ENCODE measurements around the gene RBM47.
"Not testable (repeated sequence)": the region's sequence is repeated elsewhere in the genome, so short reads cannot be mapped to it uniquely, and the experiment has no call there.

RBM47 gene

DNA sequence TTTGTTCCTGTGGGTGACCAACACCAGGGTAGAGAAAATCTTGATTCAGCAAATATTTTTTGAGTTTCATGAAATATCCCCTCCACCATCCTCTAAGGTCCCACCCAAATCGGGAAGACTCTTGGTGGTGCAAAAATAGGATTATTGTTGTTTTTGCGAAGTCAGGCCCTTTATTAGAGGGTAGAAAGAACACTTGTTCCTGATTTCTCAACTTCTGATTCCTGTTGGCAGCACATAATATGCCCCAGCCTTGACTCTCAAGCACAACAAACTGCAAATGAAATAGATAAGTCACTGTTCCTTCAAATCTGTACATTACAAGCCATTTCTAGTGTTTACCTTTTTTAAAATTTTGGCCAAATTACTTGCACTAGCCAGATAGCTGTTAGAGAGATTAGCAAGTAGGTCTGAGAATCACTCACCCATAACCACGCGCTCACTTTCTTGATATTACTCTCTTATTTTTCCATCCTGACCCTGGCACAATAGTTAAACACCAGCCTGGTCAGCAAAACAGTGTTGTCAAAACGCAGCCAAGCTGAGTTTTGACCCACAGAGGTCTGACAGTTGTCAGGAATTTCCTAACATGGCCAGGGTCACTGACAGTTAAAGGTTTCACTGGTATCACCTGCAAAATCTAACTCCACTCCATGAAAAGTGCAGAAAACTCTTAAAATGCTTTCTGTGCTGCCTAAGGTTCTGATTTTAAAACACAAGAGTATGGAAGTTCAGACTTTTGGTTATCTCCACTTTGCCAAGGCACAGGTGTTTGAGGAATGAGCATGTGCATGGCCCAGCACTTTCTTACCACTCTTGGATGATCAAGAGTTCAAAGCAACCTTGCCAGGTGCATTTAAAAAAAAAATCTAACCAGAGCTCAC is 69.8 kb downstream of the RBM47 start:
- DNase-seq, result no peak

DNA sequence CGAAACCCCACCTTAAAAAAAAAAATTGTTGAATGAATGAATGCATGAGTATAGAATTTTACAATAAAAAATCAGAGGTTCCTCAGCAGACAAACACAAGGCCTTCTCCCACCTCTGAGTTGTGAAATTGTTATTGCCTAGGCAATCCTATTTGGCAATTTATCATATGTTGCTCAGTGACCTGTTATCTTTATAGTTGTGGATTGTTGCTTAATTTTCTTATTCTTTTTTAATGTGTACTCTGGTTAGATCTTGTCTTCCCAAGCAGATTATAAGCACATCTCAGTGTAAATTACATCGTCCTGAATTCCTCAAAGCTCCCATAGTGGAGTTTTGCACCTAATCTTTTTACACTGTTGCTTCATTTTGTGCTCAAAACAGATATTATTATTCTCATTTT is 71.9 kb downstream of the RBM47 start:
- no peak for DNase-seq

DNA sequence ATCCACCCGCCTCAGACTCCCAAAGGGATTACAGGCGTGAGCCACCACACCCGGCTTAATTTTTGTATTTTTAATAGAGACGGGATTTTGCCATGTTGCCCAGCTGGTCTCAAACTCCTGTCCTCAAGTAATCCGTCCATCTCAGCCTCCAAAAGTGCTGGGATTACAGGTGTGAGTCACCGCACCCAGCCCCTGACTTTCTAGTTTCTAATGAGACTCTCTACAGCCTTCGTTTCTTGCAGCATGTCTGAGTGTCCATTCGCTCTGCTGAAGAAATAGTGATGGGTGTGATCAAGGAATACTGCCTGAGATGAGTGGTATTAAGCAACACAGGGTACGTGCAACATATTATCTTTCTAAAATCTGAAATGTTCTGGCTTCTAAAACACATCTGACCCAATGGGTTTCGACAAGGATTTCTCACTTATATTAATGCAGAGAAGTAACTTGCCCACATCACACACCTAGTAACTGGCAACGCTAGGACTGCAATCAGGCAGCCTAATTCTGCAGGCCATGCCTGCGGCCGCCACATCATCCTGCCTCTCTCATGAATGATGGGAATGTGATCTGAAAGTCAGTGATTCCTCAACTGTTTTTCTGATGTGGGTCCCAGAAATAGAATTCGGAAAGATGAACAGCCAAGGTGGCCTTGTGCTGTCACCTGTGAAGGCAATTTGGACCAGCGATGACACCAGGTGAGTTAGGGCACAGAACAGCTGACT is 74.3 kb downstream of the RBM47 start:
- no peak for DNase-seq

DNA sequence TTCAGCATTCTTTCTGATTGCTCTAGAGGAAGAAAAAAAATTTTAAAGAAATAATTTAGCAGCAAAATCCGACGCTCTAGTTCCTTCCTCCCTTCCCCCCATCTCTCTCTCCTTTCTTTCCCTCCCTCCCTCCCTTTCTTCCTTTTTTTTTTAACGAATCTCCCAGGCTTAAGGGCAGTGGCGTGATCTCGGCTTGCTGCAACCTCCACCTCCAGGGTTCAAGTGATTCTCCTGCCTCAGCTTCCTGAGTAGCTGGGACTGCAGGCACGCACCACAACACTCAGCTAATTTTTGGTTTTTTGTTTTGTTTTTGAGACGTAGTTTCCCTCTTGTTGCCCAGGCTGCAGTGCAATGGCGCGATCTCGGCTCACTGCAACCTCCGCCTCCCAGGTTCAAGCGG is 75.0 kb downstream of the RBM47 start:
- DNase-seq, result not testable (repeated sequence)

DNA sequence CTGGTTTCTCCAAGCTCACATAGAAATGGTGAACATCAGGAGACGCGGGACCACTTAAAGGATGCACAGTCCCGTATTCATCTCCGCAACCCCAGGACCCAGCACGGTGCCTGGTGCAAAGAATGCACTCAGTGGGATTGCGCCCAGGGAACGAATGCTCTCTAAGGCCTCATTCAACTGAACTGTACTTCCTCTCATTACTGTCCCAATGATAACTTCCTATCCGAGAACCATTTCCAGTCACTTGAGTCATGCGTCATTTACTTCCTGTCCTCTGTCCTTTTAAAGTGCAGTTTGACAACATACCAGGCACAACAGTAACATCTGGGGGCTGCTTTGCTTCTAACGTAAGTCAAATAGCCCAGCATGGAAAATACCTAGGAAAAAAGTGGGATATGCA is 75.7 kb downstream of the RBM47 start:
- no peak for DNase-seq

DNA sequence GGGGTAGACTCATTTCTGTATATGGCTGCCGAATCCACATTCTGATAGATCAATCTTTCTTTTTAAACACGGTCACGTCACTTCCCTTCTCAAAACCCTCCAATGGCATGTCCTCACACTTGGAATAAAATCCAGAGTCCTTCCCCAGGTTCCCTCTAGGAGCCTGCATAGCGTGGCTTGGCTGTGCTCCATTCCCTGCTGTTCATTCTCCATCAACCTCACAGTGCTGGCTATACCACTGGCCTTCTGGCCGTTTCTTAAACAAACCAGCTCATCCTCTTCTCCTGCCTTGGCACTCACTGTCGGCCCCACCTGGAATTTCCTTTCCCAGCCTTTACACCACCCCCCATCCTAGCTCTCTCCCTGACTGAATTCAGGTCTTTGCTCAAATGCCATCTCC is 77.1 kb downstream of the RBM47 start:
- no peak for DNase-seq

DNA sequence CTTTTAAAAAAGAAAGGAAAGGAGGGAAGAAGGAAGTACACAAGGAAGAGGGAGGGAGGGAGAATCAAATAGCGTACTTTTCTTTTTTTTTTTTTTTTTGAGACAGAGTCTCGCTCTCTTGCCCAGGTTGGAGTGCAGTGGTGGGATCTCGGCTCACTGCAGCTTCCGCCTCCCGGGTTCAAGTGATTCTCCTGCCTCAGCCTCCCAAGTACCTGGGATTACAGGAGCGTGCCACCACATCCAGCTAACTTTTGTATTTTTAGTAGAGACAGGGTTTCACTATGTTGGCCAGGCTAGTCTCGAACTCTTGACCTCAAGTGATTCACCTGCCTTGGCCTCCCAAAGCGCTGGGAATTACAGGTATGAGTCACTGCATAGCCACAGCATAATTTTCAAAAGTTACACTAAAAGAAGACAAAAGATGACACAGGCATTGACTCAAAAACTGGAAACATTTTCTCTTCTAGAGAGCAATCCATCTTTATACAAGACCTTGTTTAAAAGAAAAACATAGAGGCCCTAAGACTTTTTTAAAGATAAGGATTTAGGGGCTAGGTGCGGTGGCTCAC is 78.0 kb downstream of the RBM47 start:
- DNase-seq, result not testable (repeated sequence)

DNA sequence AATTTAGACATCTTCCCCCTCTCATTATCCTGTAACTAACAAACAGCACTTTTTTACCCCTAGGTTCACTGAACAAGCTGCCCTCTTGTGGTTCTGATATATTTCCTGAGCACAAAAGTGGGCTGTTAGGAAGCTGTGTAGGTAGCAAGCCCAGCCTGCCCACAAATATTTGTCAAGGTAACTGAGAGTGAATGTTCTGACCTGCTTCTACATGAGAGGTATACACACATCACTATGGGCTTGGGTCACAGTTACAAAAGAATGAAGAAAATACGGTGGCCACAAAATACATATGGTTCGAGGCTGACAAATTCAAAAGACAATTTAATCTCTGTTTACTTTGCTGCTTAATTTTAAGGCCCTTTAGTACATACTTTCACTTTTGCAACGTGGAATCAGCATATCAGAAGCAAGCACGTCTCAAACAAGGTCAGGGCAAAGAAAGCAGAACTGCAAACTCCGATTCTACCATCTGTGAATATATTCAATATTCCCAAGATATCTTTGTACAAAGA is 78.7 kb downstream of the RBM47 start:
- DNase-seq, result no peak

DNA sequence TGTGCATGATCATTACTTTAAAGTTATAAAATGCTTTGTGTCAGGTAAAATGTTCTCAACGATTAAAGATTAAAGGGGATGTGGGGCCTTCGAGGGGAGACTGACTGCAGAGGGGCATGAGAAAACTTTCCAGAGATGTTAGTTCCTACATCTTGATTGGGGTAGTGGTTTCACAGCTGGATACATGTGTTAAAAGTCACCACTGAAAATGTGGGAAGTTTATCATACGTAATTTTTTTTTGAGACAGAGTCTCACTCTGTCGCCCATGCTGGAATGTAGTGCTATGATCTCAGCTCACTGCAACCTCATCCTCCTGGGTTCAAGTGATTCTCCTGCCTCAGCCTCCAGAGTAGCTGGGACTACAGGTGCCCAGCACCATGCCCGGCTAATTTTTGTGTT is 79.5 kb downstream of the RBM47 start:
- DNase-seq, result no peak

DNA sequence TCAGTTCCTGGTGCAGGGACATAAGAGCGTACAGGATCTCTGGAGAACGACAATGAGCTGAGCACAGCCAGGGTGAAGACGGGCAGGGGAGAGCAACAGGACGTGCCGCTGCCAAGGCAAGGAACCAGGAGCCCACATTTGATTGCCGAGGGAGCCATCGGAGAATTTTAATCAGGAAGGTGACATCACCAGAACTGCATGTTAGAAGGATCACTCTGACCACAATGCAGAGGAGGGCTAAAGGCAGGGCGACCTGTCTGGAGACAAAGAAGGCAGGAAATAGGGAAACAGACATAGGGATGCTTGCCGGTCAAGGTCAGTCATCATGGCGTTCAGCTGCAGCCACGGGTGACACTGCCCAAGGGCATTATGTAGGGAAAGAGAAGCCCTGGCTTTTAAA is 81.4 kb downstream of the RBM47 start:
- DNase-seq, result no peak

DNA sequence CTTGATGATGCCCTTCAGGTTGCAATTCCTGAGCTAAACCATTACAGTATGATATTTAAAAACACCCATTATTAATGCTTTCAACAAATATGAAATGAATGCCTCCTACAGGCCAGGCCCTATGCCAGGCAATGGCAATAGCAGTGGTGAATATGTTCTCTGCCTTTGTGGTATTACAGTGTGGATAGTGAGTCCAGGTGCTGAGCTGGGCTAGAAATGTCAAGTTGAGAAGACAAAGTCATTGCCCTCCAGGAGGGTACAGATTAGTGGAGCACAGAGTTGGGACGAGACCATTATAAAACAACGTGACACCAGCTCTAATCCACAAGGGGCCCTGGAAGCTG is 81.9 kb downstream of the RBM47 start:
- no peak for DNase-seq

DNA sequence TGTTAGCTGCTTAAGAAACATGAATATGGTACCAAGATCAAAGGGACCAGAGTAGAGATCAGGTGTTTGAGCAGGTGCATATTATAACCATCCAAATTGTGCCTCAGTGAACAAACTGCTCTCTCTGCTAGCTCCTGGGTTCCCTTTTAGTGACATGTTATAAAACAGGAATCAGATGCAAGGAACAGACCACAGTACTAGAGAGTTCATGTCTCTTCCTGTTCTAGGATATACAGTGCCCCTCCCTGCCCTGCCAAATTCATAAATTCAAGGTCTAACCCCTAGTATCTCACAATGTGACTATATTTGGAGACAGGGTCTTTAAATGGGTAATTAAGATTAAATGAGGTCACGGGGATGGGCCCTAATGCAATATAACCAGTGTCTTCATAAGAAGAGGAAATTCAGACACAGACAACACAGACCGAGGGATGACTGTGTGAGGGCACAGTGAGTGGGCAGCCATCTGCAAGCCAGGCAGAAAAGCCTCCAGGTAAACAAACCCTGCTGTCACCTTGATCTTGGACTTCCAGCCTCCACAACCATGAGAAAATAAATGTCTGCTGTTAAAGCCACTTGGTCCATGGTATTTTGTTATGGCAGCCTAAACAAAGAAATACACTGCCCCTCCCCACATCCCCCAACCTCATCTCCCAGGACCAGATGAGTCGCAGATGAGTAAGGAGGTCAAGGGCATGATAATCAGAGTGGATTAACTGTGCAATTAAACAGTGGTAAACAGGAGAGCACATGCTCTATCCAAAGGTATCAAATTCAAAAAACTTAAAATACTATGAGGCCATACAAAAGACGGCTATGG is 82.5 kb downstream of the RBM47 start:
- DNase-seq, result no peak

DNA sequence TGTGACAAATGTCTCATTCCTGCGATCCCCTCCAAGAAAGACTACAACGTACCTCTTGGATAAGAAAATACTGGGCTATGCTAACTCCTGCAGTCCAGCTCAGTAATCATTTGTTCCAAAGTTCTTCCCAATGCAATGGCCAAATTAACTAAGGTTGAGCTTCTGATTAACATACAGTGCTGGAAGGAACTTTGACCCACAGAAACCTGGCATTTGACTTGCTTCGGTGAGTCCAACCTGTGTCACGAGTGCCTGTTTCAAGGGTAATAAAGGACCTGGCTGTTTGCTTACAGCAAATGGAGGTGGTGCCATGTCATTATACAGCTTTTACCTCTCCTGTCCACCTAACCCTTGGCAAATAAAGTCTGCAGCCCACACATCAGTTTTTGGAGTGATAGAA is 83.2 kb downstream of the RBM47 start:
- DNase-seq, result no peak

DNA sequence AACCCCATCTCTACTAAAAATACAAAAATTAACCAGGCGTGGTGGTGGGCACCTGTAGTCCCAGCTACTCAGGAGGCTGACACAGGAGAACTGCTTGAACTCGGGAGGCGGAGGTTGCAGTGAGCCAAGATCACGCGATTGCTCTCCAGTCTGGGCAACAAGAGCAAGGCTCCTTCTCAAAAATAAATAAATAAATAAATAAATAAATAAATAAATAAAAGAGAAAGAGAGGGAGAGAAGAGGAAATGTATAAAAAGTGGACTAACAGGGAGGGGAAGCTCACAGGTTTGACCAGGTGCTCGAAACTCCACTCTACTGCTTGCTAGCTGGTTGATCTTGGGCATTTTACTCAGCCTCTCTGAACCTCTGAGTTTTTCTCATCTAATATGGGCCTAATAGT is 84.2 kb downstream of the RBM47 start:
- DNase-seq, result not testable (repeated sequence)

DNA sequence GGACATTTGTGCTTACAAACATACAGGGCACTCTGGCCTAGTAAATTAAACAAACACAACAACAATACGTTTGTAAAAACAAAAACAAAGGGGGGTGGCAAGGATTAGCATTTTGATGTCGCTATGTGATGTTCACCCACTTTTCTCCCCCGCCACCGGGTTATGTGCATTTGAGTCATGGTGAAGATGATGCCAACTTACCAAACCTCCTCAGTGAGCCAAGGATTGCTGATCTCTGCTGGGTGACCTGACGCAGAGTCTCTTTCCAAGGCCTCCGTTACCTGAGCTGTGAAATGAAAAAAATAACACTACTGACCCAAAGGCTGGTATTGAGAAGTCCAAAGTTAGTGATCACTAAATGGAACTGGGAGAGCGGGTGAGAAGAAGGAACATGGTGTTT is 85.4 kb downstream of the RBM47 start:
- no peak for DNase-seq

DNA sequence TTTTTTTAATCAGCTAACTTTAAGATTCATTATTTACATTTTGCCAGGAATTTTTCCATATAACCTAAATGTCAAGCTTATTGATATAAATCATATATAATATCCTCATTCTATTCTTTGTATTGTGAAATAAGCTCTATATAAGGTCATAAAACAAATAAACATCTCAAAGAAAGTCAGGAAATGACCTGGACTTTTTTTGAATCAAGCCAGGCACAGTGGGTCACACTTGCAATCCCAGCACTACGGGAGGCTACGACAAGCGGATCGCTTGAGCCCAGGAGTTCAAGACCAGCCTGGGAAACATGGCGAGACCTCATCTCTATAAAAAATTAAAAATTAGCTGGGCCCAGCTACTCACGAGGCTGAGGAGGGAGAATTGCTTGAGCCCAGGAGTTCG is 88.9 kb downstream of the RBM47 start:
- no peak for DNase-seq

DNA sequence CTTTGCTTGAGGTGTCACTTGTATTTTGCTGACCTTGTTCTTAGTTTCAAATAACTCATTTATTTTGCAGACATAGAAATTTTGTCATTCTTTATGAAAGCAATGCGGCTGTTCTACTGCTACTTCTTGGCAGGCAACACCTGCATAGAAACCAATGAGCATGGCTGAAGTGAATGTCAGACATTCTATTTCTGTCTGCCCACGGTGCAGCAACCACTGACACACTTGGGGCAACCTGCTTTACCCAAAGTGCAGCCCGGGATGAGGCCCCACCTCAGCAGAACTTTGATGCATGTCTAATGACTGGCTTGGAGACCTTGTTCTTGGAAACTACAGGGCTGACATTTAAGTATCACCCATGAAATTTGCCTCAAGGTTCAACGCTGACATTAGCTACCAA is 93.6 kb downstream of the RBM47 start:
- DNase-seq, result no peak

DNA sequence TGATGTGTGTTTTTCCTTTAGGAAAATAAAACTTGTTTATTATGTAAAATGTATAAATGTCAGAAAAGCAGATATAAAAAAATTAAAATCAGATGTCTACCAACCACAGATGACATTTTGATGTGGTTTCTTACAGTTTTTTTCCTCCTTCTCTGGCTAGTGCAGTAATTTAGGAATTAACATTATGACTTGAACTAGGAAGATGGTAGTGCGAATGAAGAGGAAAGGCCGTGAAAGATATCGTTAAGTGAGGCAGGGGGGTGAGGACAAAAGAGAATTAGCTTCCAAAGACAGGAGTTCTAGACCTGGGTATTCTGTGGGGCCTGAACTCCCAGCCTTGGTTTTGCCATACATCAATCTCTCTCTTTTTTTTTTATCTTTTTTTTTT is 98.0 kb downstream of the RBM47 start:
- no peak for DNase-seq

DNA sequence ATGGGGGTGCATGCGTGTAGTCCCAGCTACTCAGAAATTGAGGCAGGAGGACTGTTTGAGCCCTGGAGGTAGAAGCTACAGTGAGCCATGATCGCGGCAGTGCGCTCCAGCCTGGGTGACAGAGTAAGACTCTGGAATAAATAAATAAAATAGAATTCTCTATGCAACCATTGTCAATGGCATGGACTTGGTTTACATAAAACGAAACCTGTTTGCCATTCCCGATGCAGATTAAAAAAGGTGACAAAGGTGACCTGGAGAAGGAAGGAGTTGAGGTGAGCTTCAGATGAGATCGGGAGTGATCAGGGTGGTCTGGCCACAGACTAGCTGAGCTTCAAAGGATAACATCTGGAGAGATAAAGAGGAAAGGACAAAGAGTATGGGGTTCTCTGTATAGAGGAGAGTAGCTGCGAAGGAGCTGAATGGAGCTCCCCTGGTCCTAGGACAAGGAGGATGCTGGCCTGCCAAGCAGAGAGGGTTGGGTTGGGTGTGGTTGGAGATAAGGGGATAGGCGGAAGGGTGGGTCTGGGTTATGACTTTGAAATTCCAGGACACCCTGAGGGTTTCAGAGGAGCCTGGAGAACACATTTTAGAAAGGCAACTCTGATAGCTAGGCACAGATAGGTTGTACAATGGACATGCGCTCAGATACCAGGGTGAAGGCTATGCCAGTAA is 98.6 kb downstream of the RBM47 start:
- DNase-seq, result no peak

DNA sequence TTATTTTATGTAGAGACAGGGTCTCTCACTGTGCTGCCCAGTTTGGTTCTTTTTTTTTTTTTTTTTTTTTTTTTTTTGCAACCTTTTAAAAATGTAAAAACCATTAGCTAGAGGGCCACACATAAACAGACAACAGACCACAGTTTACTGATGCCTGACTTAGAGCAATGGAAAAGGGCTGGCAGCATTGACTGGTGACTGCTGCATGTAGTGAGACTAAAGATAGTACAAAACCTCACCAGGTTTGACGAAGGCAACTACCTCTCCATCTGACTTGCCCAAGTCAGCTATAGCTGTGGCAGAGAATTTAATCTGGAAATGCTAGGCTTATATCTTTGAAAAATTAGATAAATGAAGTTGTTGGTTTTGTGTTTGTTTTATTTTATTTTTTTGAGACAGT is 102.9 kb downstream of the RBM47 start:
- DNase-seq, result no peak

DNA sequence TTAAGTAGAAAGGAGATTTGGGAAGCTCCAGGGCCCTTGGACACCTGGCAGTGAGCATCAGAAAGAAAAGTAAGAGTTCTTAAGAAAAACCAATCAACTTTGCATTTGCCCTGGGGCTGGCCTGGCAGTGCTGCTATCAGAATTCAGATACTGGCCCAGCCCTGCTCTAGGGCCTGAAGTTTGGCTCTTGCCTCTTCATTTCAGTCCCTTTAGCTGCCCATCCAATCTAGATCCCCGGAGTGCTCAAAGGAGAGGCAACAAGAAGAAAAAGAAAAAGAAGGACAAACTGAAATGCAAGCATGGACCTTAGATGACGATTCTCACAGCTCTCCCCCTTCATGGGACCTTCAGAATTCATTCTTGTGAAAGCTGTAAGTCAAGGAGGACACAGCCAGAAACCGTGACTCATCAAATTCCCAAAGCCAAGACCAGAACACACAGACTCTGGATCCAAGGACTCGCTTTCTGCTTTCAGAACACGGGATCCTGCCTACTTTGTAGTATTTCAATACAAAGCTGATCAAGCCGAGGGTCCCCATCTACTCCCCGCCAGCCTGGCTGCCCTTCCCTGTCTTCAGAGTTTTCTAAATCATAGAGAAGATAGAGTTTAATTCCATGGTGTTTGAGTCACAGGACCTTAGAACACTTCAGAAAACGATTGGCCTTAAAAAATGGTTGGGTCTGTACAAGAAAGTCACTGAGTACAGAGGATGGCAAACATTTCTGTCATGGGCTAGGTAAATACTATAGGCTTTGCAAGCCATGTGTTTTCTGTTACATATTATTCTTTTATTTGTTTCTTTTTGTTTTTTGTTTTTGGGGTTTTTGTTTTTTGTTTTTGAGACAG is 103.7 kb downstream of the RBM47 start:
- no peak for DNase-seq
